ENCODE data around the gene ZNF593.

ZNF593 gene

GRCh38 chr1:26145960-26146294, 23.8 kb upstream of the ZNF593 start:
- in situ Hi-C loops (cut with MboI; ENCODE audit: low sequenced_read_pairs) = no loop called here

- in situ Hi-C loops (cut with MboI; ENCODE audit: low sequenced_read_pairs) = no loop called here
Observed at GRCh38 chr1:26148887-26149286, 20.8 kb upstream of the ZNF593 start.

- in situ Hi-C loops (cut with MboI; ENCODE audit: low sequenced_read_pairs) = no loop called here
Observed at GRCh38 chr1:26153966-26154532, 15.7 kb upstream of the ZNF593 start.

GRCh38 chr1:26154750-26155149, 15.0 kb upstream of the ZNF593 start:
- in situ Hi-C loops (cut with MboI; ENCODE audit: low sequenced_read_pairs) = no loop called here

GRCh38 chr1:26155370-26156284, 14.1 kb upstream of the ZNF593 start:
- in situ Hi-C loops (cut with MboI; ENCODE audit: low sequenced_read_pairs) = no loop called here

- in situ Hi-C loops (cut with MboI; ENCODE audit: low sequenced_read_pairs) = no loop called here
Observed at GRCh38 chr1:26156285-26157038, 13.2 kb upstream of the ZNF593 start.

GRCh38 chr1:26158271-26158907, 11.3 kb upstream of the ZNF593 start:
- in situ Hi-C loops (cut with MboI; ENCODE audit: low sequenced_read_pairs) = no loop called here

GRCh38 chr1:26158908-26159742, 10.6 kb upstream of the ZNF593 start, which contains the start of gene FAM110D:
TSS of gene FAM110D (plus strand) at chr1:26159079. CDS start at chr1:26161292, 2,213 bp downstream.
- in situ Hi-C loops (cut with MboI; ENCODE audit: low sequenced_read_pairs) = no loop called here

GRCh38 chr1:26159743-26160039, 10.0 kb upstream of the ZNF593 start:
- in situ Hi-C loops (cut with MboI; ENCODE audit: low sequenced_read_pairs) = no loop called here

- in situ Hi-C loops (cut with MboI; ENCODE audit: low sequenced_read_pairs) = no loop called here
Observed at GRCh38 chr1:26160527-26161414, 8.9 kb upstream of the ZNF593 start.

GRCh38 chr1:26161415-26162219, 8.1 kb upstream of the ZNF593 start:
- in situ Hi-C loops (cut with MboI; ENCODE audit: low sequenced_read_pairs) = no loop called here

GRCh38 chr1:26162220-26162709, 7.4 kb upstream of the ZNF593 start:
- in situ Hi-C loops (cut with MboI; ENCODE audit: low sequenced_read_pairs) = no loop called here

GRCh38 chr1:26163684-26164035, 6.0 kb upstream of the ZNF593 start:
- in situ Hi-C loops (cut with MboI; ENCODE audit: low sequenced_read_pairs) = no loop called here

- in situ Hi-C loops (cut with MboI; ENCODE audit: low sequenced_read_pairs) = no loop called here
Observed at GRCh38 chr1:26164036-26164860, 5.5 kb upstream of the ZNF593 start.

GRCh38 chr1:26164861-26165842, 4.6 kb upstream of the ZNF593 start:
- in situ Hi-C loops (cut with MboI; ENCODE audit: low sequenced_read_pairs) = no loop called here

GRCh38 chr1:26166719-26167281, 2.9 kb upstream of the ZNF593 start:
- in situ Hi-C loops (cut with MboI; ENCODE audit: low sequenced_read_pairs) = no loop called here

All from hTERT RPE-1 (cell line).